PC-9 (cell line): ENCODE results near the gene FCHSD1.

ENCODE experiments used
- CTCF ChIP-seq: fragments of 200-600 bp; sonication (generic); conservative IDR thresholded peaks from 2 replicates; pipeline ENCODE4 v1.6.1; 2017; ENCODE audit warnings: mixed run types, antibody characterized with exemption, mild to moderate bottlenecking, moderate library complexity
- EZH2 ChIP-seq: fragments of 200-600 bp; sonication (generic); IDR thresholded peaks from 2 replicates; pipeline ENCODE4 v1.8.0; 2017; ENCODE audit warnings: antibody characterized with exemption, low read depth

- TF ChIP-seq EZH2: no peak
- TF ChIP-seq CTCF: no peak
These were observed 18.3 kb upstream of the FCHSD1 start for GRCh38 chr5:141669520-141669919.
